MG63 (cell line): ENCODE measurements around the gene PIK3CD. TPM values are rescaled to one million over a fixed set of nuclear protein-coding genes. Genes with fewer than 3 reads are reported as not detected.
"Not testable (repeated sequence)": the region's sequence is repeated elsewhere in the genome, so short reads cannot be mapped to it uniquely, and the experiment has no call there.

Experiments used
- DNase-seq: peaks from one replicate; pipeline ENCODE4 v3.0.0-alpha.2; 2020
- H3K27me3 ChIP-seq: fragments of 250-450 bp; sonication (Bioruptor Pico); 2 replicates; pipeline ENCODE4 v1.5.1; 2020; ENCODE audit warnings: mild to moderate bottlenecking, moderate library complexity
- H3K36me3 ChIP-seq: fragments of 250-450 bp; sonication (Bioruptor Pico); 2 replicates; pipeline ENCODE4 v1.5.1; 2020; ENCODE audit warnings: mild to moderate bottlenecking, moderate library complexity
- H3K4me3 ChIP-seq: fragments of 250-450 bp; sonication (Bioruptor Pico); 2 replicates; pipeline ENCODE4 v1.5.1; 2020; ENCODE audit warnings: mild to moderate bottlenecking, moderate library complexity
- H3K9me3 ChIP-seq: fragments of 250-450 bp; sonication (Bioruptor Pico); 2 replicates; pipeline ENCODE4 v1.5.1; 2020; ENCODE audit warnings: mild to moderate bottlenecking, moderate library complexity
- total RNA-seq: library from RNA; depleted of rRNA; stranded (reverse); fragments of >200 nt; shearing (Covaris generic); gene quantifications from 2 replicates; pipeline ENCODE4 v1.2.3, GENCODE V29; 2014; ENCODE audit warnings: low replicate concordance

PIK3CD gene
- total RNA-seq, 1 experiment from 2014 or later = 2.9 TPM

GRCh38 chr1:9730096-9730901, 78.8 kb downstream of the PIK3CD start:
- H3K9me3 ChIP-seq = no peaks in the 10 kb centered on the region
- peaks cover 24% of the 10 kb centered on the region for H3K36me3 ChIP-seq
- DNase-seq = no peak
- no peak overlapping the region for H3K4me3 ChIP-seq
- no peaks in the 10 kb centered on the region for H3K27me3 ChIP-seq

DNA sequence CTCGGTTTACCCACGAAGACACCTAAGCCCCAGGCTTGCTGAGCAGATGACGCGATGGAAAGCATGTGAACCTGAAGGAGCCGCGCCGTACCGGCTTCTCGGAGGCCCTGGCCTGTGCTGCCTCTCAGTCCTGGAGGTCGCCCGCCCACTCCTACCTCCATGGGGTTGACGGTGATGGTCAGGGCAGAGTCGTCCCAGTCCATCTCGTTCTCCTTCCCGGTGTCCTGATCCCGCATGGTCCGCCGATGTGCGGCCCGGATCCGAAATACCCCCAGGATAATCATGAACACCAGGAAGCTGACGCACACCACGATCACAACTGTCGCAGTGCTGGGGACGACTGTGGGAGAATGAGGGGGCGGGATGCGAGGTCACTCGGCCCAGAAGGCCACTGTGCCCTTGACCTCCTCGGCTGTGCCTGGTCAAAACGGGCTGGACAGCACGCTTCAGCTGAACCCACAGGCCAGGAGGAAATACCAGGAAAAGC, 79.6 kb downstream of the PIK3CD start:
- Histone ChIP-seq H3K27me3 (no peaks in the 10 kb centered on the region), H3K4me3 (no peak overlapping the region), H3K9me3 (no peaks in the 10 kb centered on the region), H3K36me3 (peaks cover 25% of the 10 kb centered on the region)
- no peak for DNase-seq

DNA sequence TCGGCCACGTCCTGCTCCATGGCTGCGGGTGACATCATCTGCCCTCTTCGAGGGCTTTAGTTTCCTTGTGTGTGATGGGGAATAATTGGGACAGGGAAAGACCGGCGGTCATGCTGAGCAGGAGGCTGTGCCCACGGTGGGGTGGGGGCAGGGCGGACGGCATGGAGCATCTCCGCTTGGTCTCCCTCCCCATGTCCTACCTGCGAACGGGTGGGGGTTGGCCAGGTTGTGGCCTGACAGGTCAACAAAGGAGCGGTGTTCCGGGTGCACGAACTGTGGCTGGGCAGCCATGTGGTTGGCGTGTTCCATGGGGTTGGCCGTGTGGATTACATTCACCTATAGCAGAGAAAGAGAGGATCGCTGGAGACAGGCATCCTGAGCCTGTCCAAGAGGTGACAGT, 80.0 kb downstream of the PIK3CD start:
- Histone ChIP-seq H3K27me3 (no peaks in the 10 kb centered on the region), H3K4me3 (no peak overlapping the region), H3K9me3 (no peaks in the 10 kb centered on the region), H3K36me3 (peaks cover 25% of the 10 kb centered on the region)
- DNase-seq = no peak

GRCh38 chr1:9732123-9732971, 80.8 kb downstream of the PIK3CD start:
- Histone ChIP-seq H3K9me3 (no peaks in the 10 kb centered on the region), H3K4me3 (no peak overlapping the region), H3K36me3 (peaks cover 25% of the 10 kb centered on the region), H3K27me3 (no peaks in the 10 kb centered on the region)
- no peak for DNase-seq

DNA sequence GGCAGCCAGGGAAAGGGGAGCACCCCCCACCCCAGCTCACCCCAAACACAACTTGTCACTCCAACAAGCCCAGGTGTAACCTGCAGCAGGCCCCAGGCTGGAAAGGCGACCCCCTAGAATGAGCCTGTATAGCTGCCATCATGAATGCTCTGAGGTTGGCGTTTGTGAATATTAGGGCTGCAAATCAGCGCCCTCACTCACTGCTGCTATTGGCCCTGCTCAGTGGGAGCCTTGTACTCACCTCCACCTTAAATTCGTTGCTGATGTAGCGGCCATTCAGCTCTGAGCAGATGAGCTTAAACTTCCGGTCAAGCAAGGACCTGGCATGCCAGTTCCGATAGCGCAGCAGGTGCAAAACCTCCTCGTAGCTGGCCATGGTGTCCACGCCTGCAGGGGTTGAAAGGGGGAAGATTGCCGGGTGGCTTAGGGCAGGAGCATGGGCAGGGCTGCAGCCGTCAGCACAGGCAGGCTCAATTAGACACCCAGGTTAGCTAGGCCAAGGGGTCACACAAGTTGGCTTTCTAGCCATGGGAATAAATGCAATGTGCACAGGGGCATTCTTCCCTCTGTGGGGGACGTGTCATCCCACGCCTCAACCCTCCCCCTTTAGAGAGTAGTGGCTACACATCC, 81.7 kb downstream of the PIK3CD start:
- H3K9me3 ChIP-seq = no peaks in the 10 kb centered on the region
- no peaks in the 10 kb centered on the region for H3K27me3 ChIP-seq
- H3K36me3 ChIP-seq = peaks cover 25% of the 10 kb centered on the region
- DNase-seq = no peak
- no peak overlapping the region for H3K4me3 ChIP-seq

DNA sequence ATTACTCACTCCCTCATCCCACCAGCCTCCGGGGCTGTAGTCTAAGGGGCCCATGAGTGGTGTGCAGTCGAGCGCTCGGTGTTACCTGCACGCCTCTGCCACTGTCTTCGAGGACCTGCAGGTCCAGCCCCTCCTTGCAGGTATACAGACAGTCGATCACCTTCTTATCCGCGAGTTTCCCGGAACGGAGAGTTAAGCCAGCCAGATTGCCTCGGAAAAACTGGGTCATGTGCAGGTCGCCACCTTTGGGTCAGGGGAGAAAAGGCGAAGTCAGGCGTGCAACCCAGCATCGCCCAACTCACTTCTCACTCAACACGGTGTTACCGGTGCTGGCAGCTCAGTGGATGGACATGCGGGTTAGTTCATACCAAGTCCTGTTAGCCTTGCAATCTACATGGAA, 84.3 kb downstream of the PIK3CD start:
- peaks cover 27% of the 10 kb centered on the region for H3K36me3 ChIP-seq
- H3K9me3 ChIP-seq = no peaks in the 10 kb centered on the region
- no peaks in the 10 kb centered on the region for H3K27me3 ChIP-seq
- no peak overlapping the region for H3K4me3 ChIP-seq
- no peak for DNase-seq

- no peak for DNase-seq
- Histone ChIP-seq H3K9me3 (no peaks in the 10 kb centered on the region), H3K36me3 (peaks cover 23% of the 10 kb centered on the region), H3K27me3 (no peaks in the 10 kb centered on the region), H3K4me3 (no peak overlapping the region)
These were observed 84.7 kb downstream of the PIK3CD start for GRCh38 chr1:9736241-9736640.

DNA sequence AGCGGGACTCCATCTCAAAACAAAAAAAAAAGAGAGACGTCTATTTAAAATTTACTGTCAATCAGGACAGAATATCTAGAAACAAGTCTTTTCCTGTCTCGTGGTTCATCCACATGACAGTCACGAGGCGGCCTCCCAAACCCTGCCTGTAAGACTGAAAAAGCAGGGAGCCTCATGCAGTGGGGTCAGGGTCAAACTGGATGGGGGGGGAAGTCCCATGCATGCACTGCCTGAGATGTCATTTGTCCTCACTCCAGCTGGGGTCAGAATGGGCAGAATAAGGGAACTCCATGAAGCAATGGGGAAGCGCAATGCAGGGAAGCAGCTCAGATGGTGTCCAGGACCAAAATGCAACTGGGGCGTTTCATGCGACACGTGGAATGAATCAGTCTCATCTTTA, 85.5 kb downstream of the PIK3CD start:
- DNase-seq = no peak
- H3K9me3 ChIP-seq = no peaks in the 10 kb centered on the region
- peaks cover 22% of the 10 kb centered on the region for H3K36me3 ChIP-seq
- H3K27me3 ChIP-seq = no peaks in the 10 kb centered on the region
- H3K4me3 ChIP-seq = no peak overlapping the region

DNA sequence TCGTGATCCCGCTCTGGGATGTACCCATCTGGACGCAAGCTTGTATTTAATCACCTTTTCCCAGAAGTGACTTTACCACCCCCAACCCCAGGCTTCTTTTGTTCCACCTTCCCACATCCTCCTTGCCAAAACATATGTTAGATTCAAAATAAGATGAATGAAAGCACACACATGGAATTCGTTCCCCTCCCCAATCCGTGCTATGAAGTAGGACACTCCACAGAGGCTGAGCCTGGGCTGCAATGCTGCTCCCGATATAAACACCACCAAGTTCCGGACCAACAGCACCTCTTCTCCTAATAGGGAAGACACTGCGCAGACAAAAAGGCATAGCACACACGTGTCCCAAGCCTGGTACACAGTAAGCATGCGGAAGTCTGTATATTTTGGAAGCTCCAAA, 86.1 kb downstream of the PIK3CD start:
- DNase-seq = no peak
- no peaks in the 10 kb centered on the region for H3K9me3 ChIP-seq
- peaks cover 19% of the 10 kb centered on the region for H3K36me3 ChIP-seq

GRCh38 chr1:9744106-9744799, 92.7 kb downstream of the PIK3CD start:
- no peak overlapping the region for H3K4me3 ChIP-seq
- no peaks in the 10 kb centered on the region for H3K27me3 ChIP-seq
- H3K9me3 ChIP-seq = no peaks in the 10 kb centered on the region
- DNase-seq = no peak
- peaks cover 11% of the 10 kb centered on the region for H3K36me3 ChIP-seq

More for the DNA sequence above, 86.1 kb downstream of the PIK3CD start:
- Histone ChIP-seq H3K27me3 (no peaks in the 10 kb centered on the region), H3K4me3 (no peak overlapping the region)

DNA sequence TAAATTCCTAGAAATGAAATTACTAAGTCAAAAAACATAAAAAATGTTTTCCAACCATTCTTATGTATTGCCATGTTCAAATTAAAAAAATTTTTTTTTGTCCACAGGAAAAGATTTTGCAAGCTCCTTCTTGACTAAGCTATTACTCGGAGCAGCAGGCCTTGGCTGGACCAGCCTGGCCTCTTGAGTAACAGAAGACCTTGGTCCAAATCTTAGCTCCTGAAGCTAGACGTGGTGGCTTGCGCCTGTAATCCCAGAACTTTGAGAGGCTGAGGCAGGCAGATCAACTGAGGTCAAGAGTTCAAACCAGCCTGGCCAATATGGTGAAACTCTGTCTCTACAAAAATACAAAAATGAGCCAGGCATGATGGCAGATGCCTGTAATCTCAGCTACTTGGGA, 94.7 kb downstream of the PIK3CD start:
- DNase-seq = peak; percentile 68
- Histone ChIP-seq H3K36me3 (peaks cover 10% of the 10 kb centered on the region), H3K27me3 (no peaks in the 10 kb centered on the region), H3K4me3 (no peak overlapping the region), H3K9me3 (no peaks in the 10 kb centered on the region)

- peaks cover 10% of the 10 kb centered on the region for H3K36me3 ChIP-seq
- peak; percentile 58 for DNase-seq
- H3K4me3 ChIP-seq = no peak overlapping the region
- H3K27me3 ChIP-seq = no peaks in the 10 kb centered on the region
- no peaks in the 10 kb centered on the region for H3K9me3 ChIP-seq
These were observed 95.1 kb downstream of the PIK3CD start for GRCh38 chr1:9746651-9747050.

GRCh38 chr1:9748391-9748790, 96.9 kb downstream of the PIK3CD start:
- DNase-seq, H3K4me3 ChIP-seq: not testable (repeated sequence)

DNA sequence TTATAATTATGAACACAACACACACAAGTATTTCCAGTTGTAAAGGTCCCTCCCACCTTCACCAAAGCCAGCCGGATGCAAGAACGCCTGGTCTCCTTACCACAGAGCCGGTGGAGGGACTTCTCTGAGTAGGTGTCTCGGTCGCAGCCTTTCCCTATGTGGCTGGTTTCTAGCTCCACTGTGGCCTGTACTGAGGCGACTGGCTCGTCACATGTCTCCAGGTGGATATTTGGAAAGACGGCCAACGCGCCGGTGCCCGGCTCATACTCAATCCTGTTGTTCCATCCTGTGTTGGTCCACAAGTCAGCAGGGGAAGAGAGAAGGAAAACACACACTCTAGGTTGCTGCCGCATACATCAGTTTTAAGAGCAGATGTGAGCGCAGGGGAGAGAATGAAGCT, 97.8 kb downstream of the PIK3CD start:
- Histone ChIP-seq H3K27me3 (no peaks in the 10 kb centered on the region), H3K9me3 (no peaks in the 10 kb centered on the region), H3K36me3 (peaks cover 5% of the 10 kb centered on the region; the same call in 1 of the 2 replicates), H3K4me3 (no peak overlapping the region)
- DNase-seq = no peak

More at GRCh38 chr1:9748391-9748790, 96.9 kb downstream of the PIK3CD start:
- not testable (repeated sequence) for H3K27me3 ChIP-seq, H3K9me3 ChIP-seq, H3K36me3 ChIP-seq

DNA sequence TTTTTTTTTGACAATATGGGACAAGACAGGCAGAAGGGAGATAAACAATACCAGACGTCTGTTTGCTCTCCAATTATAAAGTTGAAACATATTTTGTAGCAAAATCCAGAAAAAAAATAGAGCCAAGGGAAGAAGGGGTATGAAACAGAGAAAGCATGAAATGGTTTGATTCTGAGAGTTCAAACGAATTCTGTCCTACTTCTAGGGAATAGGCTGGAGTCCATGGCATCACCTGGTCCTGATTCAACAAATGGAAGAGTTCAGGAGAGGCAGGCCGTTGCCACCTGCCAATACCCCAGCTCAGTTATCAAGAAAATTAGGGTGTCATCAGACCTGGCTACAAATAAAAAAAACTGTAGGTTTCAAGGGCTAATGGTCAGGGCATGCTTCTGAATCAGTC, 100.4 kb downstream of the PIK3CD start:
- DNase-seq = no peak
- H3K27me3 ChIP-seq = no peaks in the 10 kb centered on the region
- no peaks in the 10 kb centered on the region for H3K36me3 ChIP-seq
- H3K9me3 ChIP-seq = no peaks in the 10 kb centered on the region
- no peak overlapping the region for H3K4me3 ChIP-seq

DNA sequence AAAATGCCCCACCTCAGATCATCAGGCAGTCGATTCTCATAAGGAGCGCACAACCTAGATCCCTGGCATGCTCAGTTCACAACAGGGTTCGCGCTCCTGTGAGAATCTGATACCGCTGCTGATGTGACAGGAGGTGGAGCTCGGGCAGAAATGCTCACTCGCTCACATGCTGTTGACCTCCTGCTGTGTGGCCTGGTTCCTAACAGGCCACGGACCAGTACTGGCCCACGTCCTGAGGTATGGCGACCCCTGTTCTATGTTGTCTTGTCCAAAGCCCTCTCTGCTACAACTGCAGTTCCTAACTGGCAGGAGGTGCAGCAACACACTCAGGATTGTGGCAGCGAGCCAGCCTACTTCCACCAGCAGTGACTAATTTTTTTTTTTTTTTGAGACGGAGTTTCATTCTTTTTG, 101.6 kb downstream of the PIK3CD start:
- peak; percentile 85 for DNase-seq
- H3K36me3 ChIP-seq = no peaks in the 10 kb centered on the region
- no peaks in the 10 kb centered on the region for H3K27me3 ChIP-seq
- no peak overlapping the region for H3K4me3 ChIP-seq
- no peaks in the 10 kb centered on the region for H3K9me3 ChIP-seq
